ENCODE data around the gene RPL38. TPM values are rescaled to one million over a fixed set of nuclear protein-coding genes. Genes with fewer than 3 reads are reported as not detected.

The RPL38 gene
- total and polyA plus RNA-seq, 5 donors, result 647 to 1,420 (median 752) TPM

- ATAC-seq (no peak), DNase-seq (peak in 2 of 3 donors; percentile 2 to 27)
- no peaks in the 10 kb centered on the region for H3K4me1 ChIP-seq (ENCODE audit: control insufficient read depth, insufficient read depth, low read length)
- 78% methylated on average over 6 of the region's 6 CpGs for WGBS
- H3K4me3 ChIP-seq (ENCODE audit: low read length), result no peak overlapping the region
- H3K9me3 ChIP-seq (ENCODE audit: control insufficient read depth, low read length), result no peaks in the 10 kb centered on the region
- no peak overlapping the region for H3K27ac ChIP-seq (ENCODE audit: low read length)
- intact Hi-C loops (cut with DNase I), result no loop called here
- H3K27me3 ChIP-seq (ENCODE audit: control insufficient read depth, insufficient read depth), result no peaks in the 10 kb centered on the region
These were observed 4.8 kb upstream of the RPL38 start for GRCh38 chr17:74198694-74199093.

GRCh38 chr17:74199306-74200092 is 4.0 kb upstream of the RPL38 start:
- intact Hi-C loops (cut with DNase I), result no loop called here
- 21% methylated on average over 35 of the region's 35 CpGs for WGBS
- DNase-seq, result peak; percentile 46 to 83 (median 78)
- Histone ChIP-seq H3K4me3 (ENCODE audit: low read length) (no peak overlapping the region), H3K4me1 (ENCODE audit: control insufficient read depth, insufficient read depth, low read length) (no peaks in the 10 kb centered on the region), H3K27ac (ENCODE audit: low read length) (no peak overlapping the region), H3K27me3 (ENCODE audit: control insufficient read depth, insufficient read depth) (no peaks in the 10 kb centered on the region), H3K9me3 (ENCODE audit: control insufficient read depth, low read length) (no peaks in the 10 kb centered on the region)
- peak; percentile 43 to 47 for ATAC-seq

GRCh38 chr17:74200112-74200511 is 3.4 kb upstream of the RPL38 start:
- no peak for DNase-seq
- Histone ChIP-seq H3K27me3 (ENCODE audit: control insufficient read depth, insufficient read depth) (no peaks in the 10 kb centered on the region), H3K9me3 (ENCODE audit: control insufficient read depth, low read length) (no peaks in the 10 kb centered on the region), H3K4me1 (ENCODE audit: control insufficient read depth, insufficient read depth, low read length) (no peaks in the 10 kb centered on the region), H3K27ac (ENCODE audit: low read length) (no peak overlapping the region), H3K4me3 (ENCODE audit: low read length) (no peak overlapping the region)
- 60% methylated on average over 10 of the region's 10 CpGs for WGBS
- intact Hi-C loops (cut with DNase I), result no loop called here
- ATAC-seq, result no peak

GRCh38 chr17:74201250-74201649 is 2.2 kb upstream of the RPL38 start:
- Histone ChIP-seq H3K4me1 (ENCODE audit: control insufficient read depth, insufficient read depth, low read length) (no peaks in the 10 kb centered on the region), H3K4me3 (ENCODE audit: low read length) (no peak overlapping the region), H3K27me3 (ENCODE audit: control insufficient read depth, insufficient read depth) (no peaks in the 10 kb centered on the region), H3K9me3 (ENCODE audit: control insufficient read depth, low read length) (no peaks in the 10 kb centered on the region), H3K27ac (ENCODE audit: low read length) (no peak overlapping the region)
- no peak for ATAC-seq
- no peak for DNase-seq
- WGBS, result 34% methylated on average over 8 of the region's 8 CpGs
- intact Hi-C loops (cut with DNase I), result no loop called here

GRCh38 chr17:74201948-74202347 is 1.5 kb upstream of the RPL38 start:
- WGBS, result 80% methylated on average over 10 of the region's 10 CpGs
- Histone ChIP-seq H3K4me3 (ENCODE audit: low read length) (no peak overlapping the region), H3K4me1 (ENCODE audit: control insufficient read depth, insufficient read depth, low read length) (no peaks in the 10 kb centered on the region), H3K27ac (ENCODE audit: low read length) (no peak overlapping the region), H3K27me3 (ENCODE audit: control insufficient read depth, insufficient read depth) (no peaks in the 10 kb centered on the region), H3K9me3 (ENCODE audit: control insufficient read depth, low read length) (no peaks in the 10 kb centered on the region)
- ATAC-seq (no peak), DNase-seq (no peak)
- intact Hi-C loops (cut with DNase I), result no loop called here

- no peak overlapping the region for H3K4me3 ChIP-seq (ENCODE audit: low read length)
- ATAC-seq (no peak), DNase-seq (peak in 2 of 3 donors; percentile 32 to 69)
- H3K27ac ChIP-seq (ENCODE audit: low read length), result no peak overlapping the region
- no peaks in the 10 kb centered on the region for H3K27me3 ChIP-seq (ENCODE audit: control insufficient read depth, insufficient read depth)
- no peaks in the 10 kb centered on the region for H3K9me3 ChIP-seq (ENCODE audit: control insufficient read depth, low read length)
- intact Hi-C loops (cut with DNase I), result no loop called here
- 26% methylated on average over 15 of the region's 15 CpGs for WGBS
- H3K4me1 ChIP-seq (ENCODE audit: control insufficient read depth, insufficient read depth, low read length), result no peaks in the 10 kb centered on the region
These were observed 540 bp upstream of the RPL38 start for GRCh38 chr17:74202938-74203337.

- no peaks in the 10 kb centered on the region for H3K27me3 ChIP-seq (ENCODE audit: control insufficient read depth, insufficient read depth)
- no peaks in the 10 kb centered on the region for H3K9me3 ChIP-seq (ENCODE audit: control insufficient read depth, low read length)
- intact Hi-C loops (cut with DNase I), result no loop called here
- H3K4me1 ChIP-seq (ENCODE audit: control insufficient read depth, insufficient read depth, low read length), result no peaks in the 10 kb centered on the region
- no peak overlapping the region for H3K27ac ChIP-seq (ENCODE audit: low read length)
- 52% methylated on average over 14 of the region's 14 CpGs for WGBS
- no peak for ATAC-seq
- H3K4me3 ChIP-seq (ENCODE audit: low read length), result peak overlapping the region; percentile 88
- peak in 1 of 3 donors; percentile 53 for DNase-seq
These were observed 996 bp downstream of the RPL38 start for GRCh38 chr17:74204474-74204873.

GRCh38 chr17:74205274-74205673 is 1.8 kb downstream of the RPL38 start:
- Histone ChIP-seq H3K27me3 (ENCODE audit: control insufficient read depth, insufficient read depth) (no peaks in the 10 kb centered on the region), H3K4me3 (ENCODE audit: low read length) (no peak overlapping the region), H3K27ac (ENCODE audit: low read length) (no peak overlapping the region), H3K9me3 (ENCODE audit: control insufficient read depth, low read length) (no peaks in the 10 kb centered on the region), H3K4me1 (ENCODE audit: control insufficient read depth, insufficient read depth, low read length) (no peaks in the 10 kb centered on the region)
- DNase-seq, result peak in 1 of 3 donors; percentile 17
- ATAC-seq, result no peak
- intact Hi-C loops (cut with DNase I), result no loop called here
- 78% methylated on average over 3 of the region's 3 CpGs for WGBS

GRCh38 chr17:74206332-74206818 is 2.9 kb downstream of the RPL38 start:
- H3K27ac ChIP-seq (ENCODE audit: low read length), result no peak overlapping the region
- peak in 1 of 3 donors; percentile 11 for DNase-seq
- peaks cover 4% of the 10 kb centered on the region for H3K4me1 ChIP-seq (ENCODE audit: control insufficient read depth, insufficient read depth, low read length)
- WGBS, result 65% methylated on average over 5 of the region's 5 CpGs
- no peak overlapping the region for H3K4me3 ChIP-seq (ENCODE audit: low read length)
- no peaks in the 10 kb centered on the region for H3K9me3 ChIP-seq (ENCODE audit: control insufficient read depth, low read length)
- intact Hi-C loops (cut with DNase I), result no loop called here
- H3K27me3 ChIP-seq (ENCODE audit: control insufficient read depth, insufficient read depth), result no peaks in the 10 kb centered on the region
- no peak for ATAC-seq

- ATAC-seq (peak; percentile 9 to 20), DNase-seq (peak; percentile 55 to 89 (median 85))
- intact Hi-C loops (cut with DNase I), result loop anchor here in 3 of 4 donors (2.0 to 10.0 kb wide), 6 partner anchors 84 to 244 kb away; partner anchors contain the start of genes GPR142 (in 3 of the 3) and BTBD17 (in 2 of the 3)
- H3K27ac ChIP-seq (ENCODE audit: low read length), result no peak overlapping the region
- WGBS, result 38% methylated on average over 18 of the region's 18 CpGs
- no peaks in the 10 kb centered on the region for H3K9me3 ChIP-seq (ENCODE audit: control insufficient read depth, low read length)
- peaks cover 7% of the 10 kb centered on the region for H3K4me1 ChIP-seq (ENCODE audit: control insufficient read depth, insufficient read depth, low read length)
- no peaks in the 10 kb centered on the region for H3K27me3 ChIP-seq (ENCODE audit: control insufficient read depth, insufficient read depth)
- no peak overlapping the region for H3K4me3 ChIP-seq (ENCODE audit: low read length)
These were observed 7.0 kb downstream of the RPL38 start for GRCh38 chr17:74210191-74211140.

Measured in right cardiac atrium (tissue), 5 donors.